Lower lobe of right lung (tissue), 2 donors: ENCODE measurements around the gene NOL7. TPM values are rescaled to one million over a fixed set of nuclear protein-coding genes. Genes with fewer than 3 reads are reported as not detected.

Experiments used
- ATAC-seq, 2 donors: fragments of 200-7000 bp; cut with Tn5 transposase; one replicate each; pipeline ENCODE4 v1.9.1; 2020 to 2022; ENCODE audit warnings: mild to moderate bottlenecking in 2 of 2, moderate library complexity in 2 of 2
- DNase-seq: peaks from one replicate; pipeline ENCODE4 v3.0.0-alpha.2; 2020
- H3K27ac ChIP-seq: fragments of 200-600 bp; one replicate; pipeline ENCODE4 v1.8.0; 2022
- H3K27me3 ChIP-seq: fragments of 200-600 bp; one replicate; pipeline ENCODE4 v1.8.0; 2022; ENCODE audit warnings: low read depth
- H3K36me3 ChIP-seq: fragments of 200-600 bp; one replicate; pipeline ENCODE4 v1.8.0; 2022; ENCODE audit warnings: mild to moderate bottlenecking
- H3K4me1 ChIP-seq: fragments of 200-600 bp; one replicate; pipeline ENCODE4 v1.8.0; 2022
- H3K4me3 ChIP-seq: fragments of 200-600 bp; one replicate; pipeline ENCODE4 v1.8.0; 2022; ENCODE audit warnings: mild to moderate bottlenecking
- H3K9me3 ChIP-seq: fragments of 200-600 bp; one replicate; pipeline ENCODE4 v1.8.0; 2022
- CTCF ChIP-seq: fragments of 200-600 bp; IDR thresholded peaks from one replicate; pipeline ENCODE4 v1.8.0; 2022; ENCODE audit warnings: antibody characterized with exemption, mild to moderate bottlenecking
- intact Hi-C: fragments of 100-400 bp; cut with DNase I; formaldehyde crosslinking; loops from one replicate; pipeline ENCODE4 v1.11.0; 2022
- total RNA-seq: library from RNA; stranded (reverse); fragmentation: NEBNext Ultra II Directional; extraction: Animal tissue kit (Norgen Biotek cat#: 25700); gene quantifications from one replicate; pipeline ENCODE4 v1.2.1, GENCODE V29; 2021
- donor health status: DM: no; HTN: yes; CAD: no; lungs with severe emphysema.

Gene NOL7
- total RNA-seq, 1 donor from 2014 or later: 49.3 TPM

GRCh38 chr6:13572951-13573654, 42.0 kb upstream of the NOL7 start:
- Histone ChIP-seq H3K27me3 (no peaks in the 10 kb centered on the region), H3K4me3 (peak overlapping the region; percentile 84), H3K9me3 (no peaks in the 10 kb centered on the region), H3K27ac (peak overlapping the region; percentile 97), H3K4me1 (peaks cover 15% of the 10 kb centered on the region), H3K36me3 (no peaks in the 10 kb centered on the region)
- no peak for TF ChIP-seq CTCF
- ATAC-seq: no peak
- no peak for DNase-seq
- intact Hi-C loops: no loop called here

DNA sequence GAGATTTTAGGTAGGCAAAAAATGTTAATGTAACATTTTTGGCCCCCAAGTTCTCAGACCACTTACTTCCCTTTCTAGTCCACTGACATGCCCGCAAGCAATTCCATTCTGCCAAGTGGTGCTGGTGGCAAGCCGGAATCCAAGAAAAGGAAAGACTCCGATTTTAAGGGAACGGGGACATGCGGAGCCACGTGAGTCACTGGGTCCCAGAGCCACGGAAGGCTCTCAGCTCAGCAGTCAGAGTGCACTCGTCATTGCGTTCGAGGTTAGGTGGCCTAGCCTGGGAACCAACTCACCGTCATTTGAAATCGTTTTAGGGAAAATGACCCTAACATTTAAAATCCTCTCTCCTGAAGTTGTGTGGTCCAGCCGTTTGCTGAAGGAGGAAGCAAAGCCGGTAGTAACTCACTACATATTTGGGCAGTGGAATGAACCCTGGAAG, 41.4 kb upstream of the NOL7 start:
- peak; percentile 61 for DNase-seq
- ATAC-seq: peak in 1 of 2 donors; percentile 30
- no peaks in the 10 kb centered on the region for H3K27me3 ChIP-seq
- no peaks in the 10 kb centered on the region for H3K9me3 ChIP-seq
- H3K36me3 ChIP-seq: no peaks in the 10 kb centered on the region
- H3K4me3 ChIP-seq: peak overlapping the region; percentile 84
- H3K27ac ChIP-seq: peak overlapping the region; percentile 97
- H3K4me1 ChIP-seq: peaks cover 15% of the 10 kb centered on the region
- intact Hi-C loops: no loop called here
- no peak for TF ChIP-seq CTCF

DNA sequence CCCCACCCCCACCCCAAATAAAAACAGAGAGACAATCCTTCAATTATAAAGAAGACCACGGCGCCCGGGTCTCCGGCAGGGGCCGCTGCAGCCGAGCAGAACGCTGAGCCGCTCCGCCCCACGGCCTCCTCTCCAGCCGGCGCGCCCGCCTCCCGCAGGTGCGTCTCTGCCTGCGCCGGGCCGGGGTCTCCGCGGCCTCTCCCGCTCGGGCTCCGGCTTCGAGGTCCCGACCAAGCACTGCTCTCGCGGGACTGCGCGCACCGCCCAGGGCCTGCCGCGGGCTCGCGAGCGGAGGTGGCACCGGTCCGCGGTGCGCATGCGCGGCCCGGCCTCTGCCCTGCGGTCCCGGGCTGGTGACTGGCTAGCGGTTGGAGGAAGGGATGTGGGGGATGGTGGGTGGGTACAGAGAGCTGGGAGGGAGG, 41.0 kb upstream of the NOL7 start:
- DNase-seq: peak; percentile 94
- H3K4me3 ChIP-seq: peak overlapping the region; percentile 84
- no peaks in the 10 kb centered on the region for H3K36me3 ChIP-seq
- H3K4me1 ChIP-seq: peaks cover 15% of the 10 kb centered on the region
- intact Hi-C loops: no loop called here
- H3K27ac ChIP-seq: peak overlapping the region; percentile 97
- peak; percentile 97 to 98 for ATAC-seq
- no peaks in the 10 kb centered on the region for H3K27me3 ChIP-seq
- no peaks in the 10 kb centered on the region for H3K9me3 ChIP-seq
- TF ChIP-seq CTCF: peak; percentile 47

DNA sequence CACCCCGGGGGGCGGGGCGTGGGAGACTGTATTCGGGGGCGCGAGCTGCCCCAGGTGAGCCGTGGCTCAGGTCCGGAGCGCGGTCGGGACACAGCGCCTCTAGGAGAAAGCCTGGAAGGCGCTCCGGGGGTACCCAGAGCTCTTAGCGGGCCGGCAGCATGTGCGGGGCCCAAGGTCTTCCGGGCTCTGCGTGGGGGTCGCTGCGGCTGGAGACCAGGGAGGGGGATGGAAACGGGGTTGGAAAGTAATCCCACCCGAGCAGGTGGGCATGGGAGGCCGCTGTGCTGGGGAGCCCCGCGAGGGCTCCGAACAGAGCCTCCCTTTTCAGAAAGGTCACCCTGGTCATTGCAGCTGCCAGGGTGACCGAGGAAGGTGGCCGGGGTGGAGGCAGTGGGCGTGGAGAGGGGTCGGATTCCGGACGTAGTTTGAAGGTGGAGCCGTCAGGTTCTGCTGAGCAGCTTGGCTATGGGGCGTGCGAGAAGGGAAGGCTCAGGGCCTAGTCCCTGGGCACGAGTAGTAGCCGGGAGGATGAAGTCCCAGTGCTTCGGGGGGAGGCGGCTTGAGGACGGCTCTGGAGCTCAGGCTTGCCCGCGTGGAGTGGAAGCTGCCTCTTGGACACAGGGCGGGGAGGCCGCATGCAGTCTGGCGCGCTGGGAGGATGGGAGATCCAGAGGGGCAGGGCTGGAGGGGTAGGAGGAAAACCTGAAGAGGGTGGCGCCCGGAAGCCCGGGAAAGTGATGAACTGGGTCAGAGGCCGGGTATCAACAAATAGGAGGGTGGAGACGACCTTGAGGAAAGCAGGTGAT, 40.4 kb upstream of the NOL7 start, which contains the start of gene SIRT5:
SIRT5 (plus strand) TSS at position 31 of the 806 bp plus-strand sequence. CDS start 9,510 bp downstream, outside the sequence.
- peak; percentile 87 for DNase-seq
- intact Hi-C loops: no loop called here
- Histone ChIP-seq H3K9me3 (no peaks in the 10 kb centered on the region), H3K36me3 (peaks cover 4% of the 10 kb centered on the region), H3K27me3 (no peaks in the 10 kb centered on the region), H3K4me1 (peaks cover 15% of the 10 kb centered on the region), H3K27ac (peak within 1 kb of the TSS; percentile 97), H3K4me3 (peak within 1 kb of the TSS; percentile 84)
- no peak for TF ChIP-seq CTCF
- peak; percentile 88 to 90 for ATAC-seq

DNA sequence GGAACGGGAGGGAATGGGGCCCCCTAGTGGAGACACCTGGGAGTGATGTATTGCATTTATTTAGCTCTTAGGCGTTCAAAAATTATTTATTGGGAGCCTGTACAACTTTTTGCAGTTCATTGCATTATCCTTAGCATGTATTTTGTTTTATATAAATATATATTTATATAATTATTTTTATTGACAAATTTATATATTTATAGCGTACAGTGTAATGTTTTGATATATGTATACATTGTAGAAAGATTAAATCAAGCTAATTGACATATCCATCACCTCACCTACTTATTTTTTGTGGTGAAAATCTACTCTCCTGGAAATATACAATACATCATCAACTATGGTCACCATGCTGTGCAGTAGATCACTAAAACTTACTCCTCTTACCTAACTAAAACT, 39.8 kb upstream of the NOL7 start:
- no peaks in the 10 kb centered on the region for H3K27me3 ChIP-seq
- H3K4me1 ChIP-seq: peaks cover 15% of the 10 kb centered on the region
- no peaks in the 10 kb centered on the region for H3K9me3 ChIP-seq
- peaks cover 7% of the 10 kb centered on the region for H3K36me3 ChIP-seq
- DNase-seq: no peak
- peak overlapping the region; percentile 84 for H3K4me3 ChIP-seq
- TF ChIP-seq CTCF: peak; percentile 77
- intact Hi-C loops: no loop called here
- ATAC-seq: no peak
- H3K27ac ChIP-seq: peak overlapping the region; percentile 97
